HepG2 (cell line): ENCODE data around the gene ABHD3. TPM values are rescaled to one million over a fixed set of nuclear protein-coding genes. Genes with fewer than 3 reads are reported as not detected.

Experiments used
- ATAC-seq: fragments of 200-7000 bp; cut with Tn5 transposase; 3 replicates; pipeline ENCODE4 v1.9.1; 2020; ENCODE audit warnings: mild to moderate bottlenecking, moderate library complexity
- BruUV-seq: library from RNA; stranded (reverse); fragments of 400-500 nt; replicated peaks from 2 replicates; lab custom pipeline; 2021; lab: Mats Ljungman, UMichigan
- CTCF ChIA-PET: fragments of 300-600 bp; formaldehyde crosslinking; extraction: SDS; loops from one replicate; lab custom pipeline; 2021; ENCODE audit warnings: low total read pairs, inconsistent platforms, low intra/inter-chr PET ratio; lab: Yijun Ruan, JAX
- POLR2A ChIA-PET: fragments of 350-600 bp; sonication (Branson Sonifier 250); formaldehyde crosslinking; loops from one replicate; lab custom pipeline; 2020; ENCODE audit warnings: antibody characterized with exemption, inconsistent platforms; lab: Yijun Ruan, JAX
- DNase-seq: peaks from one replicate; pipeline ENCODE4 v3.0.0-alpha.2; 2015; ENCODE audit warnings: low spot score
- FAIRE-seq: peaks from 3 replicates; lab custom pipeline; 2011; peaks lifted over from hg19 to GRCh38; lab: Jason Lieb, UNC
- H2AFZ ChIP-seq: one replicate; pipeline ENCODE4 v1.6.1; 2011; ENCODE audit warnings: low read length, inconsistent platforms
- H3K27ac ChIP-seq: fragments of 300-600 bp; 3 replicates; pipeline ENCODE4 v1.8.0; 2011; ENCODE audit warnings: mixed run types, mild to moderate bottlenecking, mixed read lengths, low read length, inconsistent platforms; ENCODE audit not compliant: insufficient read depth; ENCODE audit errors: extremely low read length
- H3K27me3 ChIP-seq, 2 experiments: fragments of 200-600 bp in 1 of 2; 2 replicates in 1 of 2; 3 replicates in 1 of 2; pipeline versions ENCODE4 v1.6.0 to v1.8.0; 2011; ENCODE audit warnings: low read length in 2 of 2, mild to moderate bottlenecking in 2 of 2, moderate library complexity in 2 of 2, inconsistent platforms in 1 of 2; ENCODE audit not compliant: insufficient read depth in 2 of 2, control insufficient read depth in 1 of 2
- H3K36me3 ChIP-seq, 2 experiments: fragments of 200-600 bp in 1 of 2; replicated peaks in 1 of 2; 2 replicates in 1 of 2; 3 replicates in 1 of 2; pipeline versions ENCODE4 v1.5.1 to v1.8.0; 2011; ENCODE audit warnings: low read length in 2 of 2, inconsistent platforms in 1 of 2; ENCODE audit not compliant: insufficient read depth in 2 of 2, control insufficient read depth in 1 of 2
- H3K4me1 ChIP-seq: 2 replicates; pipeline ENCODE4 v1.5.1; 2012; ENCODE audit warnings: low read length, inconsistent platforms; ENCODE audit not compliant: insufficient read depth
- H3K4me2 ChIP-seq: 2 replicates; pipeline ENCODE4 v1.6.0; 2011; ENCODE audit warnings: low read depth, low read length, inconsistent platforms
- H3K4me3 ChIP-seq, 3 experiments: fragments of 200-600 bp in 1 of 3; sonication (generic), shearing (Covaris generic) in 1 of 3; replicated peaks in 1 of 3; 2 replicates each; pipeline ENCODE4 v1.5.1; 2011 to 2016; ENCODE audit warnings: low read length in 3 of 3, inconsistent platforms in 2 of 3, low read depth in 2 of 3, mild to moderate bottlenecking in 2 of 3, control low read depth in 1 of 3, mixed read lengths in 1 of 3; ENCODE audit not compliant: insufficient read depth in 1 of 3
- H3K79me2 ChIP-seq: one replicate; pipeline ENCODE4 v1.6.1; 2011; ENCODE audit warnings: low read length, inconsistent platforms; ENCODE audit not compliant: insufficient read depth
- H3K9ac ChIP-seq: 2 replicates; pipeline ENCODE4 v1.6.0; 2011; ENCODE audit warnings: mild to moderate bottlenecking, low read depth, low read length, inconsistent platforms; ENCODE audit not compliant: insufficient read depth
- H3K9me3 ChIP-seq: 2 replicates; pipeline ENCODE4 v1.5.1; 2012; ENCODE audit warnings: mild to moderate bottlenecking, low read length
- H4K20me1 ChIP-seq: 2 replicates; pipeline ENCODE4 v1.6.0; 2011; ENCODE audit warnings: inconsistent platforms, mild to moderate bottlenecking, low read length, moderate library complexity; ENCODE audit not compliant: insufficient read depth
- GATAD2A ChIP-seq: IDR thresholded peaks from 2 replicates; pipeline ENCODE4 v1.6.1; 2016
- MAF1 ChIP-seq: sonication (generic); formaldehyde crosslinking; IDR thresholded peaks from 2 replicates; pipeline ENCODE4 v1.5.0; 2020; ENCODE audit warnings: missing genetic modification reagents, borderline replicate concordance
- MBD4 ChIP-seq: IDR thresholded peaks from 2 replicates; pipeline ENCODE4 v1.6.1; 2012; ENCODE audit warnings: low read length, inconsistent platforms, borderline replicate concordance
- MEIS1 ChIP-seq: sonication (generic); formaldehyde crosslinking; IDR thresholded peaks from 2 replicates; pipeline ENCODE4 v1.9.0; 2021; ENCODE audit warnings: mild to moderate bottlenecking, missing genetic modification reagents, moderate library complexity, borderline replicate concordance
- MZF1 ChIP-seq: sonication (generic); formaldehyde crosslinking; IDR thresholded peaks from 2 replicates; pipeline ENCODE4 v1.8.1; 2023; ENCODE audit warnings: mild to moderate bottlenecking, missing genetic modification reagents, borderline replicate concordance
- NFYB ChIP-seq: sonication (generic); formaldehyde crosslinking; IDR thresholded peaks from 2 replicates; pipeline ENCODE4 v1.4.0; 2020; ENCODE audit warnings: missing genetic modification reagents
- NPAS2 ChIP-seq: sonication (generic); formaldehyde crosslinking; IDR thresholded peaks from 2 replicates; pipeline ENCODE4 v1.8.0; 2022; ENCODE audit warnings: mild to moderate bottlenecking, missing genetic modification reagents, borderline replicate concordance
- SPEN ChIP-seq: sonication (generic); formaldehyde crosslinking; IDR thresholded peaks from 2 replicates; pipeline ENCODE4 v1.5.1; 2020; ENCODE audit warnings: low read depth, mild to moderate bottlenecking, missing genetic modification reagents
- ZFP36L2 ChIP-seq: sonication (generic); formaldehyde crosslinking; IDR thresholded peaks from 2 replicates; pipeline ENCODE4 v1.4.0; 2020; ENCODE audit warnings: missing genetic modification reagents
- ZNF331 ChIP-seq: sonication (generic); formaldehyde crosslinking; IDR thresholded peaks from 2 replicates; pipeline ENCODE4 v1.4.0; 2020; ENCODE audit warnings: missing genetic modification reagents
- ZNF569 ChIP-seq: sonication (generic); formaldehyde crosslinking; IDR thresholded peaks from 2 replicates; pipeline ENCODE4 v1.5.0; 2020; ENCODE audit warnings: mild to moderate bottlenecking, missing genetic modification reagents, moderate library complexity, borderline replicate concordance
- ZNF652 ChIP-seq: IDR thresholded peaks from 2 replicates; pipeline ENCODE4 v1.6.1; 2016; ENCODE audit warnings: low read depth, borderline replicate concordance
- ZNF720 ChIP-seq: sonication (generic); formaldehyde crosslinking; IDR thresholded peaks from 2 replicates; pipeline ENCODE4 v1.4.0; 2020; ENCODE audit warnings: missing genetic modification reagents
- WGBS: methylation state at CpG from one replicate; pipeline ENCODE4 v1.1.6; 2017; ENCODE audit warnings: low lambda C conversion rate; 5-methylcytosine and 5-hydroxymethylcytosine counted together
- in situ Hi-C: cut with HindIII; loops from 2 replicates; pipeline ENCODE4 v1.10.0; 2017; ENCODE audit warnings: low pct_unique_long_range_greater_than_20kb; ENCODE audit not compliant: extremely low pct_ligation_motif_present
- intact Hi-C: fragments of 100-400 bp; cut with micrococcal nuclease; formaldehyde crosslinking; loops from one replicate; pipeline ENCODE4 v1.10.0; 2022; ENCODE audit not compliant: unreplicated experiment
- polyA plus RNA-seq, 8 experiments: library from polyadenylated mRNA; depleted of rRNA in 3 of 8; stranded (reverse) in 7 of 8; unstranded in 1 of 8; fragments of >200 nt; fragmentation: Illumina TruSeq in 4 of 8; extraction: Trizol in 4 of 8; gene quantifications; 2 replicates each; pipeline versions ENCODE4 v1.2.1 to v1.2.3, GENCODE V29; 2011 to 2016; ENCODE audit warnings: low read depth in 4 of 8, missing spikeins in 1 of 8, mixed read lengths in 1 of 8; ENCODE audit not compliant: insufficient read depth in 1 of 8
- total RNA-seq, 5 experiments: library from RNA; depleted of rRNA; stranded (reverse); fragments of >200 nt; fragmentation: Illumina TruSeq; extraction: Trizol; gene quantifications; 2 replicates each; pipeline ENCODE4 v1.2.3, GENCODE V29; 2016; ENCODE audit warnings: low read depth in 1 of 5

The ABHD3 gene
- total and polyA plus RNA-seq, 2 of the 13 experiments (the other 11 are each of a cell fraction or from before 2014, with no cell fraction given): 32.1 to 40.2 TPM

- DNase-seq (no peak), FAIRE-seq (no peak), ATAC-seq (no peak)
- ChIA-PET CTCF (no interaction called here), POLR2A (no interaction called here)
- Histone ChIP-seq H3K9ac (no peak overlapping the region), H3K36me3 (peaks cover 2 to 5% of the 10 kb centered on the region in 2 experiments; a peak in 2 of 5 replicates), H3K4me2 (no peak overlapping the region), H4K20me1 (no peaks in the 10 kb centered on the region), H3K9me3 (no peaks in the 10 kb centered on the region), H3K27me3 (no peaks in the 10 kb centered on the region), H2AFZ (no peak overlapping the region), H3K79me2 (no peaks in the 10 kb centered on the region), H3K4me3 (no peak overlapping the region), H3K27ac (peak overlapping the region; percentile 19), H3K4me1 (peaks cover 49% of the 10 kb centered on the region)
- TF ChIP-seq NFYB (no peak), NPAS2 (CRISPR knock-in tag) (no peak), MAF1 (CRISPR knock-in tag) (no peak), ZNF331 (no peak), ZNF652 (no peak), ZNF569 (CRISPR knock-in tag) (no peak), MBD4 (no peak), MZF1 (CRISPR knock-in tag) (no peak), MEIS1 (CRISPR knock-in tag) (no peak), ZFP36L2 (CRISPR knock-in tag) (no peak), GATAD2A (no peak), SPEN (no peak), ZNF720 (CRISPR knock-in tag) (no peak)
- intact Hi-C loops (loop anchor here (5.0 kb wide), 1 partner anchor 53 kb away; the partner anchor contains the start of gene MIB1), in situ Hi-C loops (no loop called here)
- 96% methylated on average over 1 of the region's 1 CpG for whole genome bisulfite sequencing
- BruUV-seq: no TSS peak
Observed at GRCh38 chr18:21689736-21690135, 14.8 kb downstream of the ABHD3 start.
